ENCODE data around the gene FOXO3.
"Not testable (repeated sequence)": the region's sequence is repeated elsewhere in the genome, so short reads cannot be mapped to it uniquely, and the experiment has no call there.

The FOXO3 gene

GRCh38 chr6:108560463-108561308 is at the start of gene FOXO3:
Gene FOXO3, plus strand, starts transcription at chr6:108560917. Its CDS starts 292 bp downstream, at chr6:108561209.
- DNase-seq (ENCODE audit: low read depth): peak; percentile 57

DNA sequence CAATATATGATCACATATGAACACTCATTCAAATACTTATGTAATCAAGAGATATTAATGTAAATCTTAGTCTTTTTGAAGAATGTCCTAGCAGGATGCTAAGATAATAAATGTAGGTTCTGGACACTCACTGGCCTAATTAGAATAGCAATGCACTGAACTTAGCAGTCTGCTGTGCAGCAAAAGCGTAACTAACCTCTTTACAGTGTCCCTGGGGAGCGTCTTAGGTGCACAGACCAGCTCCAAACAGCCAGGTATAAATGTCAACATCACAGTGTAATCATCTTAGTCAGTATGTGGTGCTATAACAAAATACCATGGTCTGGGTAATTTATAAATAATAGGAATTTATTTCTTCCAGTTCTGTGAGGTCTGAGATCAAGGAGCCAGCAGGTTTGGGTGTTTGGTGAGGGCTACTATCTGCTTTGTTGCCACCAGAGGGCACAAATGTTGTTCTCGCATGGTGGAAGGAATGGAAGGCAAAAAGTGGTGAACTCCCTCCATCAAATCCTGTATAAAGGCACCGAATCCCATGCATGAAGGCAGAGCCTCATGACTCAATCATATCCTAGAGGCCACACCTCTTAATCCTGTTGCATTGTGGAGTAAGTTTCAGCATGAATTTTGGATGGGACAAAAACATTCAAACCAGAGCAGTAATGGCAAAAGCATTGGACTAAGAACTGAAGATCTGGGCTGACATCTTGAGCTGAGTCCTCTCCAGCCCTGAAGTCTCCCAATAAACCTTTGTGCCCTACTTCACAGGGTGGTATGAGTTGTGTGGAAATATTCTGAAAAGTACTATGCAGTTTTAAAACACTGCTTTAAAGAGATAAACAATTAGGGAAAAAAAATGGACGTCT is 41.8 kb upstream of the FOXO3 start:
- DNase-seq (ENCODE audit: low read depth): no peak

DNA sequence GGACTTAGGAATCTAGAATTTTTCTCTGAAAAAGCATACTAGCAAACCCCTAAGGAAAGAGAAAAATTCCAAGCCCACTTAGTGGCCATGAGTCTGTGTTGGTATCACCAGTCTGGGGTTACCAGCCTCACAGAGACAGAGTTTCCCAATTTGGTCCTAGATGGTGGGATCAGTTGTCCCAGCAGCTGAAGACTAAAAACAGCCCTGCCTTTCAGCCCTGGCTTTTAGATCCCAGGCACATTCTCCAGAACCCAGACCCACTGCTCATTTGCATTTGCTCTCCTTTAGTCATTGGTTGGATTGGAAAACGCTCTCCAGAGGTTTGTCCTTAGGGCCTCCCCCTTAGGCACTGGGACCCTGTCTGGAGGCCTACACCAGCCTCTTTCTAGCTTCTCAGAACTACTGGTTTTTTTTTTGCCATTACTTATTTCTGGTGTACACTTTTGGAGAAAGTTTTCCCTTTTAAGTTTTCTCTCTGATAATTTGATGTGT is 39.1 kb upstream of the FOXO3 start:
- no peak for DNase-seq (ENCODE audit: low read depth)

DNA sequence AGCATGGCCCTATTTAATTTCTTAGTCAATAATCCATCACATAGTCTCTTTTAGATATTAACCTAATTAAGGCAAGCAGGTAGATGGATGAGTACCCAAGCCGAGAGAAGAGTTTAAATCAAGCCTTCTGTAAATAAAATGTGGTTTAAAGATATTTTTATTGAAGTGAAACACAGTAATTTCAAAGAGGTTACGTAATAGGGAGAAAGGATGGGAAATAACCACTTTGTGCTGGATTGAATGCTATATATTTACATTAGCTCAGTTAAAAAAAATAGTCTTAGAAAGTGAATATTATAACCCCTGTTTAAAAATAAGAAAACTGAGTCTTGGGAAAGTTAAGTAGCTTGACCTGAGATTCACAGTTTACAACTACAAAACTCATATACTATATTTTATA is 37.0 kb upstream of the FOXO3 start:
- DNase-seq (ENCODE audit: low read depth): no peak

DNA sequence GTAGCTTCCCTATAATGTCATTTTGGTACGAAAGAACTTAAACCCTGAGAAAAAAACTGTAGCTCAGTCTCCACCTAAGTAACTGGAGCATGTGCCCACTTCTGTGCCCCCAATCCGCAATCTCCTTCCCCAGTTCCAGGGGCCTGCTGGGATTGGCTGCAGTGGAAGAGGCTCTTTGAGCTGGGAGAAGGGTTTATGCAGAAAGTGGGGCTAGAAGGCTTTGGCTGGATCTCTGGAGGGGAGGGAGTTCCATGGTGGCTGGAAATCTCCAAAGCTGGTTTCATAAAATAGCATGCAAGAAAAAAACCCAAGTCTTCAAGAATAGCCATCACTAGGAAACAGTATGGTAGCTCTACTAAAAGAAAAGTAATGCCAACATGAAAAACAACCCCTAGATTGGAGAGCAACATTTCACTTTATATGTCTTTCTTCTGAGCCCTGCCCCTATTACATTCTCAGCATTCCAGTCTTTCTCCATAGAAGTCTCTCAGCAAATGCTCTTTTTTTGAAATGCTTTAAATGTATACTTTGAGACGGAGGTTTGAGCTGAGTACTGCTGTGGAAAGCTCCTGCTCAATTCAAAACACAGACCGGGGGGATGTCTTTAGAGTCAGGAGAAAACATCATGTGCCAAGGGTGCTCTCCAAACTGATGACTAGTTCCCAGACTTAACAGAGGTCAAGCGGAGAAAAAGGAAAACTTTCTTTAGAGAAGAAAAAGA is 36.0 kb upstream of the FOXO3 start:
- DNase-seq (ENCODE audit: low read depth): no peak

GRCh38 chr6:108526739-108527174 is 34.0 kb upstream of the FOXO3 start:
- DNase-seq (ENCODE audit: low read depth): no peak

- DNase-seq (ENCODE audit: low read depth): no peak
Observed at GRCh38 chr6:108528878-108529277, 31.8 kb upstream of the FOXO3 start.

DNA sequence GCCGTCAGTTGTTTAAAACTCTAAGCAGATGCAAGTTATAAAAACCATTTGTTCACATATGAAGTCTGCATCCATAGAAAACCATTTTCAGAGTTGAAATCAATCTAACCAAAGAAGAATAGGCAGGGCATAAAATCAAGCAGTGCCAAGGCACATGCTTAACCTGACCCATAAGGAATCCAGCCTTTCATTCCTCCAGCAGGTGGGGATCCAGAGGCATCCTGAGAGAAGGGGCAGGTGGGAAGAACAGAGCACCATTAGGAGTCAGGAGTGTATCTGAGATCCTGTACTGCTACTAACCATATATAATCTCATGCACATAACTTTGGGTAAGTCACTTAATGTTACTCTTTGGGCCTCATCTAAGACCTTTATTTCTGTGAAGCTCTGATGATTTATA is 29.4 kb upstream of the FOXO3 start:
- DNase-seq (ENCODE audit: low read depth): no peak

GRCh38 chr6:108535114-108535742 is 25.5 kb upstream of the FOXO3 start:
- DNase-seq (ENCODE audit: low read depth): no peak

DNA sequence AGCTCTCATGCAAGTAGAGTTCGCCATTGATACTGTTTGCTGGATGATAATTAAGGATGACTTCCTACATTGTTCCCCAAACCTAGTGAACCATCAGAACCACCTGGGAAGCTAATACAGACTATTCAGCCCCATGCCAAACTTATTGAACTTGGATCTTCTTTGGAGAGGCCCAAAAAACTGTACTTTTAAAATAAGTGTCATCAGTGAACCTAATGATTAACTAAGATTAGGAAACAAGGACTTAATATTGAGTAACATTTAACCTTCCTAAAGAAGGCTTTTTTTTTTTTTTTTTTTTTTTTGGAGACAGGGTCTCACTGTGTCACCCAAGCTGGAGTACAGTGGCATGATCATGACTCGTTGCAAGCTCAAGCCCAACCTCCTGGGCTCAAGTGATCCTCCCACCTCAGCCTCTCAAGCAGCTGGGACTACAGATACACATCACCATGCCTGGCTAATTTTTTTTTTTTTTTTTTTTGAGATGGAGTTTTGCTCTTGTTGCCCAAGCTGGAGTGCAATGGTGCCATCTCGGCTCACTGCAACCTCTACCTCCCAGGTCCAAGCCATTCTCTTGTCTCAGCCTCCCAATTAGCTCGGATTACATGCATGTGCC is 24.7 kb upstream of the FOXO3 start:
- not testable (repeated sequence) for DNase-seq (ENCODE audit: low read depth)

- peak; percentile 45 for DNase-seq (ENCODE audit: low read depth)
Observed at GRCh38 chr6:108541843-108542759, 18.6 kb upstream of the FOXO3 start.

DNA sequence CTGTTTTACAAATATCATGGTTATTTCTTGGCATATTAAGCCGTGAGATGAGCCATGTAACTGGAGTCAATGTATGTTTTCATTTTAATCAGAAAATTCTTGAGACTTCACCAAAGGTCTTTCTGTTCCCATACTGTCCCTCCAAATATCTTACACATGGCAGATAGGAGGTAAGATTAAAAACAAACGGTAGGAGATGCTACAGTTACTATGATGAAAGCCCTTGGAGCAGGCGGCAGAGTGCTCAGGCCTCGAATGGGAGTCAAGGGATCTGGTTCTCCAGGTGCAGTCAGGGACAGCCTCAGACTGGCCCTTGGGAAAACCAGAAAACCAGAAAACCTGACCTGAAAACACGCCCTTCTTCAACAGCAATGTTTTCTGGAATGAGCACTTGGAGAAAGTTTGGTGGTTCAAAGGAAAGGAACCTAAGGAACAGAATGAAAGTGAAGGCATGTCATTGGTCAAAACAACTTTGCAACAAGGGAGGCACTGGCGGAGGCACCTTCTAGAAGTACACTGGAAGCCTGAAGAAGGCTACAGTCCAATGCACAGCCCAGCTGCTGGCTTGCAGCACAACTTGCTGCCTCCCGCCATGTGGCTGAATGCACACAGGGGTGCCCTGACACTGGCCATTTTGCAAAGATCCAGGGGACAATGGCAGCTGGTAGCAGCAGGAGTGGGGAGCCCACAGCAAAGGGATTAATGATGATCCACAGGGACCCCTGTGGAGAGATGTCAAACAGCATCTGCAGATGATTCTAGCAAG is 17.4 kb upstream of the FOXO3 start:
- no peak for DNase-seq (ENCODE audit: low read depth)

GRCh38 chr6:108544606-108545005 is 16.1 kb upstream of the FOXO3 start:
- DNase-seq (ENCODE audit: low read depth): no peak

DNA sequence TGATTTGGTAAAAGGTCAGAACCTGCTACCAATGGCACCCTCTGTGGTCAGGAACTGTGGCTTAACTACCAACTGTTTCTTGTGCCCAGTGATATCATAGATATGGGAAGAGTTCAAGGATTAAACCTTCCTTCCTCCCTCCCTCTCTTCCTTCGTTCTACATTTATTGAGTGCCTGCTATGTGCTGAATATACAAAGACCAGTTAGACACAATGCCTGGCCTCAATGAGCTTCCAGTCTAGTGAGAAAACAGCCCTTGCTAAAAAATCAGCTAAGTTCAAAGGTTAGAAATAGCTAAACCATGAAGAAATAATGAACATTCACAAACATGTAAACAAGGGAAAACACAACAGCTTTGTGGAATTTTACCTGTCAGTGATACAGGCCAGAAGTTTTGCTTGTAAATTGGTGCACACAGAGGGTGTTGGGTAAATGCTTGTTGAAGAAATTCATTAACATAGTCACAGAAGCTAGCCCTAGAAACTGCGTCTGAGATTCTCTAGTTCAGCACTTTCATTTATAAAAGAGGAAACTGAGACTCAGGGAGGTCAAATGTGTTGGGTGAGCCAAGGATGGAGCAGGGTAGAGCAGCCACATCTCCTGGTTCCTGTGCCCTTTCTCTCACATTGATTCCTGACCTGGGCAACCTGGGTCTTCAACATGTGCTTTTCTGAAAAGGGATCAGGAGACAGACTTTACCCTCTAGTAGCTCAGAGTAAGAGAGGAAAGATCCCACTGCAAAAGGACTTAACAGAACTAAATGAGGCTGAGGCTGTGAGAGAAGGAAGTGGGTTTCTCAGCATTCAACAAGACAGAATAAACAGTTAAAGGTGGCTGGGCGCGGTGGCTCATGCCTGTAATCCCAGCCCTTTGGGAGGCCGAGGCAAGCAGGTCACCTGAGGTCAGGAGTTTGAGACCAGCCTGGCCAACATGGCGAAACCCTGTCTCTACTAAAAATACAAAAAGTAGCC is 14.4 kb upstream of the FOXO3 start:
- no peak for DNase-seq (ENCODE audit: low read depth)

DNA sequence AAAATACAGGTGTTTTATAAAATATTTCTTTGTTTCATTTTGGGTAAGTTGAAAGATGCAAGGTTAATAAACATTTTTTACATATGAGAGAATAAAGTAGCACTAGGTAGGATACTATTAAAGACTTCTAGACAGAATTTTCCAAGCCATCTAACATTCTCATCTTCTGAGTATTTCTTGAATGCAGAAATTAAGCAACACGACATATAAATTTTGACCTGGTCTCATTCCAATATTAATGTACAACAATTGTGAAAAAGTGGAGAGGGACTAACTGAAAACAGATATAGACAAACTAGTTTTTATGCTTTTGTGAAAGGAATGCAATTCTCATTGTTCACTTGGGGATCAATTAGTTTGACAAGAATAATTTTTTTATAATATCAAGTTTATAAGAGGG is 11.5 kb upstream of the FOXO3 start:
- DNase-seq (ENCODE audit: low read depth): no peak

GRCh38 chr6:108549741-108550140 is 11.0 kb upstream of the FOXO3 start:
- no peak for DNase-seq (ENCODE audit: low read depth)

- DNase-seq (ENCODE audit: low read depth): no peak
Observed at GRCh38 chr6:108550256-108550655, 10.5 kb upstream of the FOXO3 start.

DNA sequence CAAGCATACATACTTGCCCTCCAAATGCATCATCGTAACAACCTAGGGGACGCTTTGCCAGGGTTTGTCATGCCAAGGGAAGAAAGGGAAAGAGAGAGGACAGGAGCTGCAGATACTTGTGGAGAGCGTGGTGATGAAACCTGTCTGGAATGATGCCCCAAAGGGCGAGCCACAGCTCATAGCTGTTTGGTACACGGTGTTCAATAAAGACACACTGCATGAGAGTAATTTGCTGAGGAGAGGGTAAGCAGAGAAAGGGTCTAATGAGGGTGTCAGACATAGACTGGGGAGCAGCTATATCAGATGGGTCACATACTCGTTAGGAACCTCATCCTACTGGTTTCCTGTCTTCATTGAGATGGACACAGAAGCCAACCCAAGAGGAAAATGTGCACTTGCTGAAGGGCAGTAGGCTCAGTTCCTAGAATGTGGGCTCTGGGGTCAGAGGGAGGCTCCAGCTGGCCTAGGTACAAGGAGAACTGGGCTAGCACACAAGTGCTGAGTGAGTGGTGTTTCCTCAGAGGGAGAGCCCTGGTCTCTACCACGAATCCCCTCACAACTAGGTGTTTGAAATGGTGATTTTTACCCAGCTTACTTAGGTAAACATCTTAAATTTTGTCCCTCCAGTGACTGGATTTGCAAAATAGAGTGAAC is 5.2 kb upstream of the FOXO3 start:
- no peak for DNase-seq (ENCODE audit: low read depth)
